PC-3 (cell line): ENCODE results near the gene LY6G6F. TPM values are rescaled to one million over a fixed set of nuclear protein-coding genes. Genes with fewer than 3 reads are reported as not detected.

Experiments
- ATAC-seq: fragments of 200-7000 bp; cut with Tn5 transposase; 2 replicates; pipeline ENCODE4 v1.9.1; 2020; ENCODE audit warnings: mild to moderate bottlenecking, moderate library complexity
- BruUV-seq: library from RNA; stranded (reverse); fragments of 400-500 nt; replicated peaks from 2 replicates; lab custom pipeline; 2021; lab: Mats Ljungman, UMichigan
- CTCF ChIA-PET: fragments of 300-600 bp; sonication (Branson Sonifier 250); formaldehyde crosslinking; loops from one replicate; lab custom pipeline; 2022; ENCODE audit warnings: antibody characterized with exemption; lab: Charles Lee
- POLR2A ChIA-PET: fragments of 300-600 bp; sonication (Branson Sonifier 250); formaldehyde crosslinking; loops from one replicate; lab custom pipeline; 2022; ENCODE audit warnings: antibody characterized with exemption; ENCODE audit not compliant: unreplicated experiment; lab: Charles Lee
- DNase-seq: peaks from one replicate; pipeline ENCODE4 v3.0.0-alpha.2; 2015
- H2AFZ ChIP-seq: fragments of 300-600 bp; sonication (generic); 2 replicates; pipeline ENCODE4 v1.6.0; 2016; ENCODE audit warnings: antibody characterized with exemption, low read length
- H3F3A ChIP-seq: fragments of 300-600 bp; sonication (generic); one replicate; pipeline ENCODE4 v1.6.0; 2017; ENCODE audit warnings: antibody characterized with exemption, low read length, control low read depth, mild to moderate bottlenecking; ENCODE audit not compliant: unreplicated experiment
- H3K27ac ChIP-seq: fragments of 300-600 bp; sonication (generic); 2 replicates; pipeline ENCODE4 v1.5.1; 2016; ENCODE audit warnings: mild to moderate bottlenecking, low read length
- H3K27me3 ChIP-seq: fragments of 300-600 bp; sonication (generic); 2 replicates; pipeline ENCODE4 v1.6.1; 2016; ENCODE audit warnings: low read length, mixed read lengths
- H3K36me3 ChIP-seq: fragments of 300-600 bp; sonication (generic); 2 replicates; pipeline ENCODE4 v1.6.1; 2016; ENCODE audit warnings: low read depth, mixed run types, low read length, mixed read lengths
- H3K4me1 ChIP-seq: fragments of 300-600 bp; sonication (generic); 2 replicates; pipeline ENCODE4 v1.5.1; 2016; ENCODE audit warnings: low read length; ENCODE audit not compliant: insufficient read depth
- H3K4me2 ChIP-seq: fragments of 300-600 bp; sonication (generic); 2 replicates; pipeline ENCODE4 v1.6.0; 2016; ENCODE audit warnings: low read length
- H3K4me3 ChIP-seq: fragments of 300-600 bp; sonication (generic); 2 replicates; pipeline ENCODE4 v1.5.1; 2016; ENCODE audit warnings: mild to moderate bottlenecking, low read length, mixed read lengths
- H3K79me2 ChIP-seq: fragments of 300-600 bp; sonication (generic); 2 replicates; pipeline ENCODE4 v1.6.1; 2017; ENCODE audit warnings: low read length, mixed read lengths
- H3K9ac ChIP-seq: fragments of 300-600 bp; sonication (generic); 2 replicates; pipeline ENCODE4 v1.6.0; 2016; ENCODE audit warnings: mild to moderate bottlenecking, low read length
- H3K9me2 ChIP-seq: fragments of 300-600 bp; sonication (generic); replicated peaks from 2 replicates; pipeline ENCODE4 v1.6.1; 2016; ENCODE audit warnings: mixed run types, low read length, mixed read lengths
- H3K9me3 ChIP-seq: fragments of 300-600 bp; sonication (generic); 2 replicates; pipeline ENCODE4 v1.6.1; 2016; ENCODE audit warnings: low read length, mixed read lengths
- H4K20me1 ChIP-seq: fragments of 300-600 bp; sonication (generic); 2 replicates; pipeline ENCODE4 v1.6.1; 2016; ENCODE audit warnings: low read length, mixed read lengths
- EZH2 ChIP-seq: fragments of 300-600 bp; sonication (generic); IDR thresholded peaks from one replicate; pipeline ENCODE4 v1.6.1; 2017; ENCODE audit warnings: antibody characterized with exemption, mild to moderate bottlenecking, low read length; ENCODE audit not compliant: unreplicated experiment
- EZH2phosphoT487 ChIP-seq: fragments of 300-600 bp; sonication (generic); IDR thresholded peaks from 2 replicates; pipeline ENCODE4 v1.6.1; 2018; ENCODE audit warnings: mild to moderate bottlenecking, antibody characterized with exemption, low read length, borderline replicate concordance
- intact Hi-C: fragments of 100-400 bp; cut with micrococcal nuclease; formaldehyde crosslinking; loops from 2 replicates; pipeline ENCODE4 v1.9.0; 2023
- total RNA-seq: library from RNA; depleted of rRNA; stranded (reverse); fragments of >200 nt; gene quantifications from 2 replicates; pipeline ENCODE4 v1.2.3, GENCODE V29; 2014
- TF ChIP-seq, protein P1 (sequence below): fragments of 300-600 bp; sonication (generic); conservative IDR thresholded peaks from 2 replicates; pipeline ENCODE4 v1.5.1; 2017; ENCODE audit warnings: antibody characterized with exemption, low read depth, mild to moderate bottlenecking, low read length

LY6G6F gene
- total RNA-seq, 1 experiment from 2014 or later, result not detected

GRCh38 chr6:31666337-31666965, 40.2 kb upstream of the LY6G6F start:
- Histone ChIP-seq H2AFZ (peak overlapping the region; percentile 69), H3K9ac (peak overlapping the region; percentile 96), H4K20me1 (no peaks in the 10 kb centered on the region), H3F3A (no peaks in the 10 kb centered on the region), H3K4me3 (peak overlapping the region; percentile 92), H3K36me3 (peaks cover 42% of the 10 kb centered on the region), H3K9me2 (no peaks in the 10 kb centered on the region), H3K4me1 (peaks cover 22% of the 10 kb centered on the region), H3K27me3 (no peaks in the 10 kb centered on the region), H3K4me2 (peak overlapping the region; percentile 99), H3K9me3 (no peaks in the 10 kb centered on the region), H3K79me2 (peaks cover 52% of the 10 kb centered on the region), H3K27ac (peak overlapping the region; percentile 40)
- ChIA-PET POLR2A (interaction anchor here (0.7 kb wide), 1 partner anchor 55 kb away, joined by 6 read pairs; the partner anchor contains the start of gene LY6G6C), CTCF (interaction anchor here (0.6 kb wide), 1 partner anchor 75 kb away, joined by 5 read pairs; no protein-coding TSS in a partner anchor)
- BruUV-seq, result TSS peak; percentile 44
- DNase-seq (no peak), ATAC-seq (no peak)
- intact Hi-C loops, result loop anchor here (5.0 kb wide), 1 partner anchor 119 kb away; the partner anchor contains the start of genes ATP6V1G2 and NFKBIL1
- TF ChIP-seq, protein P1, sequence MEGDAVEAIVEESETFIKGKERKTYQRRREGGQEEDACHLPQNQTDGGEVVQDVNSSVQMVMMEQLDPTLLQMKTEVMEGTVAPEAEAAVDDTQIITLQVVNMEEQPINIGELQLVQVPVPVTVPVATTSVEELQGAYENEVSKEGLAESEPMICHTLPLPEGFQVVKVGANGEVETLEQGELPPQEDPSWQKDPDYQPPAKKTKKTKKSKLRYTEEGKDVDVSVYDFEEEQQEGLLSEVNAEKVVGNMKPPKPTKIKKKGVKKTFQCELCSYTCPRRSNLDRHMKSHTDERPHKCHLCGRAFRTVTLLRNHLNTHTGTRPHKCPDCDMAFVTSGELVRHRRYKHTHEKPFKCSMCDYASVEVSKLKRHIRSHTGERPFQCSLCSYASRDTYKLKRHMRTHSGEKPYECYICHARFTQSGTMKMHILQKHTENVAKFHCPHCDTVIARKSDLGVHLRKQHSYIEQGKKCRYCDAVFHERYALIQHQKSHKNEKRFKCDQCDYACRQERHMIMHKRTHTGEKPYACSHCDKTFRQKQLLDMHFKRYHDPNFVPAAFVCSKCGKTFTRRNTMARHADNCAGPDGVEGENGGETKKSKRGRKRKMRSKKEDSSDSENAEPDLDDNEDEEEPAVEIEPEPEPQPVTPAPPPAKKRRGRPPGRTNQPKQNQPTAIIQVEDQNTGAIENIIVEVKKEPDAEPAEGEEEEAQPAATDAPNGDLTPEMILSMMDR, result no peak
- TF ChIP-seq EZH2phosphoT487 (no peak), EZH2 (no peak)

- peaks cover 48% of the 10 kb centered on the region for H3K36me3 ChIP-seq
- CTCF ChIA-PET, result no interaction called here
- H3K9me2 ChIP-seq, result no peaks in the 10 kb centered on the region
- no peaks in the 10 kb centered on the region for H4K20me1 ChIP-seq
- intact Hi-C loops, result loop anchor here (5.0 kb wide), 1 partner anchor 122 kb away; the partner anchor contains the start of genes ATP6V1G2 and NFKBIL1
- no peaks in the 10 kb centered on the region for H3K9me3 ChIP-seq
- no peak within 1 kb of the TSS for H3K4me2 ChIP-seq
- peaks cover 5% of the 10 kb centered on the region for H3K4me1 ChIP-seq
- no peak within 1 kb of the TSS for H3K27ac ChIP-seq
- no TSS peak for BruUV-seq
- DNase-seq (no peak), ATAC-seq (no peak)
- H2AFZ ChIP-seq, result no peak within 1 kb of the TSS
- POLR2A ChIA-PET, result no interaction called here
- no peaks in the 10 kb centered on the region for H3F3A ChIP-seq
- H3K4me3 ChIP-seq, result no peak within 1 kb of the TSS
- no peaks in the 10 kb centered on the region for H3K27me3 ChIP-seq
- TF ChIP-seq, protein P1, result no peak
- TF ChIP-seq EZH2phosphoT487 (no peak), EZH2 (no peak)
- H3K9ac ChIP-seq, result no peak within 1 kb of the TSS
- H3K79me2 ChIP-seq, result peaks cover 36% of the 10 kb centered on the region
Measured at GRCh38 chr6:31669676-31670075, 37.0 kb upstream of the LY6G6F start, which contains the start of gene LY6G5B. Gene LY6G5B (plus strand): TSS chr6:31669976. CDS start chr6:31670951, 975 bp downstream.
